ENCODE data around the gene HSPA14.

- no peak for TF ChIP-seq GATA2 (IDR thresholded peaks at IDR 0.05; ENCODE audit: low read depth, low read length)
- no peak for TF ChIP-seq GATA3 (IDR thresholded peaks at IDR 0.05; ENCODE audit: low read depth, low read length)
These were observed 35.1 kb downstream of the HSPA14 start for GRCh38 chr10:14873090-14873760.
